Transverse colon (tissue), 4 donors: ENCODE data around the gene RACGAP1. TPM values are rescaled to one million over a fixed set of nuclear protein-coding genes. Genes with fewer than 3 reads are reported as not detected.

Source experiments
- DNase-seq: peaks from one replicate; pipeline ENCODE4 v3.0.0-alpha.2; 2019
- H3K27ac ChIP-seq, 4 donors: fragments of 200-600 bp; sonication (generic); 2 replicates each; pipeline ENCODE4 v1.5.1; 2016 to 2018; ENCODE audit warnings: inconsistent platforms in 4 of 4
- H3K27me3 ChIP-seq: fragments of 200-600 bp; sonication (generic); 2 replicates; pipeline ENCODE4 v1.5.1; 2017; ENCODE audit warnings: inconsistent platforms
- H3K36me3 ChIP-seq, 4 donors: fragments of 200-600 bp; sonication (generic); 2 replicates each; pipeline ENCODE4 v1.5.1; 2017 to 2019; ENCODE audit warnings: inconsistent platforms in 4 of 4
- H3K4me1 ChIP-seq, 4 donors: fragments of 200-600 bp; sonication (generic); 2 replicates each; pipeline ENCODE4 v1.5.1; 2017 to 2020; ENCODE audit warnings: inconsistent platforms in 4 of 4
- H3K4me3 ChIP-seq, 4 donors: fragments of 200-600 bp; sonication (generic); 1 replicate in 1 of 4; 2 replicates in 3 of 4; pipeline versions ENCODE4 v1.5.1 to v1.6.1; 2017 to 2019; ENCODE audit warnings: inconsistent platforms in 4 of 4
- H3K9me3 ChIP-seq, 2 donors: fragments of 200-600 bp; sonication (generic); 2 replicates each; pipeline ENCODE4 v1.5.1; 2017 to 2019; ENCODE audit warnings: inconsistent platforms in 2 of 2
- EP300 ChIP-seq: sonication (generic); formaldehyde crosslinking; IDR thresholded peaks from one replicate; pipeline ENCODE4 v1.6.1; 2017; ENCODE audit warnings: antibody characterized with exemption, low read depth
- POLR2A ChIP-seq: fragments of 450-650 bp; IDR thresholded peaks from one replicate; pipeline ENCODE4 v1.6.1; 2016; ENCODE audit warnings: antibody characterized with exemption, mild to moderate bottlenecking, moderate library complexity
- POLR2AphosphoS5 ChIP-seq, 3 donors: sonication (generic); formaldehyde crosslinking; IDR thresholded peaks; one replicate each; pipeline ENCODE4 v1.6.1; 2016; ENCODE audit warnings: antibody characterized with exemption in 3 of 3
- WGBS, 2 donors: methylation state at CpG; one replicate each; pipeline ENCODE4 v1.1.5; 2018; ENCODE audit warnings: low coverage in 1 of 2; 5-methylcytosine and 5-hydroxymethylcytosine counted together
- in situ Hi-C, 4 donors: fragments of 200-750 bp; cut with MboI; loops; one replicate each; pipeline versions ENCODE4 v1.15.0 to v1.15.1; 2017; ENCODE audit warnings: low sequenced_read_pairs in 3 of 4, low pct_ligation_motif_present in 1 of 4, low pct_unique_long_range_greater_than_20kb in 1 of 4
- intact Hi-C: fragments of 100-400 bp; cut with DNase I; formaldehyde crosslinking; loops from one replicate; pipeline ENCODE4 v1.15.1; 2023; ENCODE audit warnings: low total_unique reads
- total RNA-seq, 4 donors: library from RNA; depleted of rRNA; stranded (reverse); fragments of >200 nt; gene quantifications; one replicate each; pipeline ENCODE4 v1.1.0, GENCODE V29; 2016
- TF ChIP-seq, protein P1 (sequence below), 5 experiments: fragments of 200-600 bp in 3 of 5; fragments of 450-650 bp in 2 of 5; sonication (generic) in 3 of 5; IDR thresholded peaks; 1 replicate in 2 of 5; 2 replicates in 3 of 5; pipeline ENCODE4 v1.5.1; 2016 to 2017; ENCODE audit warnings: antibody characterized with exemption in 5 of 5, inconsistent platforms in 3 of 5, mild to moderate bottlenecking in 2 of 5, moderate library complexity in 1 of 5

Gene RACGAP1
- total RNA-seq, 4 donors from 2014 or later: 5.0 to 13.4 (median 9.3) TPM

DNA sequence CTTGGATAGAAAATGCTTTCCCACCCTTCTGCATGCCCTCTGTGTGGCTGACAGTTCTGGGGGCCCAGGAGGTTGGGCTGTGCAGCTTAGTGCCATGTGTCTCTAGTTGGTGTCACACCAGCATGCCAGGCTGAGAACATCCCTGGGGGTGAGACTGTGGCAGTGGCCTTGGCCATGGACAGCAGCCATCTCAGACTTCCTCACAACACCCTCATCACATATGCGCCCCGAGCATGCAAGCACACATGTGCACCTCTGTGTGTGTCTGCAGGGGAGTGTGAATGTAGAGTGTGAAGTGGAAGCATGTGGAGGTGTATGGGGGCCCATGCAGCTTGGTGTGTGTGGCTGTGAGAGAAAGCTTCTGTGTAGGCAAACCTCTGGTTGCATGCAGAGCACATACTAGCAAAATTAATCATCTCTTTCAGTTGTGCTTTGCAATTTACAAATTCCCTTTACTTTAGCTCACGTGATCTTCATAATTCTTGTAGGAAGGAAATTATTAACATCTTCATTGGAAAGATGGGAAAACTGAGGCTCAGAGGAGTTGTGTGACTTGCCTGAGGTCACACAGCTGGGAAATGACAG lies 40.5 kb upstream of the RACGAP1 start:
- intact Hi-C loops (no loop called here), in situ Hi-C loops (loop anchor here in 2 of 4 donors (25.0 kb wide), 1 partner anchor 204 kb away; no protein-coding TSS in a partner anchor)
- no peaks in the 10 kb centered on the region for H3K36me3 ChIP-seq
- no peak for DNase-seq
- TF ChIP-seq EP300: no peak
- TF ChIP-seq, protein P1, sequence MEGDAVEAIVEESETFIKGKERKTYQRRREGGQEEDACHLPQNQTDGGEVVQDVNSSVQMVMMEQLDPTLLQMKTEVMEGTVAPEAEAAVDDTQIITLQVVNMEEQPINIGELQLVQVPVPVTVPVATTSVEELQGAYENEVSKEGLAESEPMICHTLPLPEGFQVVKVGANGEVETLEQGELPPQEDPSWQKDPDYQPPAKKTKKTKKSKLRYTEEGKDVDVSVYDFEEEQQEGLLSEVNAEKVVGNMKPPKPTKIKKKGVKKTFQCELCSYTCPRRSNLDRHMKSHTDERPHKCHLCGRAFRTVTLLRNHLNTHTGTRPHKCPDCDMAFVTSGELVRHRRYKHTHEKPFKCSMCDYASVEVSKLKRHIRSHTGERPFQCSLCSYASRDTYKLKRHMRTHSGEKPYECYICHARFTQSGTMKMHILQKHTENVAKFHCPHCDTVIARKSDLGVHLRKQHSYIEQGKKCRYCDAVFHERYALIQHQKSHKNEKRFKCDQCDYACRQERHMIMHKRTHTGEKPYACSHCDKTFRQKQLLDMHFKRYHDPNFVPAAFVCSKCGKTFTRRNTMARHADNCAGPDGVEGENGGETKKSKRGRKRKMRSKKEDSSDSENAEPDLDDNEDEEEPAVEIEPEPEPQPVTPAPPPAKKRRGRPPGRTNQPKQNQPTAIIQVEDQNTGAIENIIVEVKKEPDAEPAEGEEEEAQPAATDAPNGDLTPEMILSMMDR (IDR thresholded peaks at IDR 0.05): no peak
- TF ChIP-seq POLR2A: no peak
- no peak for TF ChIP-seq POLR2AphosphoS5 (IDR thresholded peaks at IDR 0.05)
- peaks cover 0 to 15% (median 4%) of the 10 kb centered on the region in 4 donors for H3K4me1 ChIP-seq
- peak overlapping the region in 3 of 4 donors; percentile 51 to 71 (median 66) for H3K27ac ChIP-seq
- no peak overlapping the region for H3K4me3 ChIP-seq
- 67 to 81% methylated on average over 1 to 3 of the region's 3 CpGs for WGBS, 2 donors
- H3K27me3 ChIP-seq: no peaks in the 10 kb centered on the region
- no peaks in the 10 kb centered on the region for H3K9me3 ChIP-seq

DNA sequence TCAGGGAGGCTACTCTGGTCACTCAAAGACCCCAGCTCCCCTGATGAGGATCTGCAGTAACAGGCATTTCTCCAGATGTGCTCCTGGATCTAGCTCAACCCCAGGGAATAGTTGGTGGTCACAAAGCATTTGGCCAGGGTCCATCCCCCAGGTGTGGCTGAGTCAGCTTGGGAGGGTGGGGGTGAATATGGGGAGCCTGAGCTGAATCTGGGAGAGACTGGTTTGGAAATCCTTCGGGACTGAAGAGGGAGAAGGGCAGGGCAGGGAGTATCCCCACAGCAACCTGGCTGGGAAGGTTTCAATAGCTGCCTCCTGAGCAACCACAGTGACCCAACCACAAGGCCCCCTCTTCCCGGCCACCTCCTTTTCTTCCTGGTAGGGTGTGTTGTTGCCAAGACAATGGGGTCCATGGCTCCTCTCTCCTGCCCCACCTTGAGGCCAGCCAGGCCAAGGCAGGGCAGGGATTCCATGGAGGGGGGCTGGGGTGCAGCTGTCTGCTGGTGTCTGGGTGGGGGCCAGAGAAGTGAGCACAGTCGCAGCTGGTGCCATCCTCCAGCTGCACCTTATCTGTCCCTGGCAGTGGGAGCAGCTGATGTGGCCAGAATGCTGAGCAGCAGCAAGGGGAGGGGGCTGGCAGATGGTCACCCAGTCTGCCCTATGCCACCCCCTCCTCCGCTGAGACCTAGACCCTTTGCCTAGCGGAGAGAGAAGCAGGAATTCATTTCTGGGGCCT lies 37.6 kb upstream of the RACGAP1 start:
- no peak for DNase-seq
- Histone ChIP-seq H3K36me3 (no peaks in the 10 kb centered on the region), H3K27ac (no peak overlapping the region), H3K4me1 (peaks cover 0 to 13% (median 7%) of the 10 kb centered on the region in 4 donors), H3K4me3 (no peak overlapping the region), H3K9me3 (no peaks in the 10 kb centered on the region), H3K27me3 (peaks cover 10% of the 10 kb centered on the region)
- intact Hi-C loops (no loop called here), in situ Hi-C loops (loop anchor here in 2 of 4 donors (25.0 kb wide), 1 partner anchor 201 kb away; no protein-coding TSS in a partner anchor)
- WGBS, 2 donors: 58 to 80% methylated on average over 1 to 5 of the region's 5 CpGs
- TF ChIP-seq POLR2AphosphoS5 (IDR thresholded peaks at IDR 0.05): no peak
- no peak for TF ChIP-seq POLR2A
- no peak for TF ChIP-seq EP300
- TF ChIP-seq, protein P1 (IDR thresholded peaks at IDR 0.05): no peak

DNA sequence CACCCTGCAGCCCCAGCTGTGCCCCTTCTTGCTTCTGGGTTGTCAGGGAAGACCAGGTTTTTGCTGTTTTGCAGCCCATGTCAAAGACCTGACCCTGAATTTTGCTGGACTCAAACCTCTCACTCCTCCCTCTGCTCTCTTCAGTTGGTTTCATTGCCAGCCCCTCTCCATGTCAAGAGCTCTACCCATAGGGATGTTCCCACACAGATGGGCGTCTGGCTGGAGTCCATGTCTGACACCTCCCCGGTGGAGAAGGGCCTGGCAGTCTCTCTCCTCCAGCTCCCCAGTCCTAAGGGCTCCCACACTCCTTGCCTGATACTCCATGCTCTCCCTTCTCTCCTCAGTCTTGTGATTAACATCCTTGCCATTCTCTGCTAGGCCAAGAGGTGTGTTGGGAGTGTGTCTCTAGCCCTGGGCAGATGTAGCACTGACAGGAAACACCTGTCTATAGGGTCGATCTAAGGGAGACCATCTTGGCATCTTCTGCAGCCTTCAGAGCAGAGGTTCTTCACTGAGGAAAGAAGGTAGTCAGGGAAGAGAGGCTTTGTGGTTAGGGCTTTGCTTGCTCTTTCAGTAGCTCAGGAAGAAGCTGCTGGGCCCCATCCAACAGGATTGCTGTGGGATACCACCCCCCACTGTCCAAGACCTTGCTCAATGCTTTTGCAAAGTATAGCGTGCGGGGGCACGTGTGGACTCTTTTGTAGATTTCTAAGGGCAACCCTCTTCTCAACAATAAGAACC lies 36.8 kb upstream of the RACGAP1 start:
- no peaks in the 10 kb centered on the region for H3K36me3 ChIP-seq
- peaks cover 15% of the 10 kb centered on the region for H3K27me3 ChIP-seq
- H3K4me1 ChIP-seq: peaks cover 0 to 18% (median 10%) of the 10 kb centered on the region in 4 donors
- no peak for DNase-seq
- no peak overlapping the region for H3K27ac ChIP-seq
- intact Hi-C loops (no loop called here), in situ Hi-C loops (loop anchor here in 2 of 4 donors (25.0 kb wide), 1 partner anchor 200 kb away; no protein-coding TSS in a partner anchor)
- no peaks in the 10 kb centered on the region for H3K9me3 ChIP-seq
- TF ChIP-seq EP300 (no peak), POLR2AphosphoS5 (IDR thresholded peaks at IDR 0.05) (no peak), POLR2A (no peak)
- TF ChIP-seq, protein P1 (IDR thresholded peaks at IDR 0.05): no peak
- H3K4me3 ChIP-seq: no peak overlapping the region
- WGBS, 2 donors: 40 to 71% methylated on average over 2 to 6 of the region's 6 CpGs

DNA sequence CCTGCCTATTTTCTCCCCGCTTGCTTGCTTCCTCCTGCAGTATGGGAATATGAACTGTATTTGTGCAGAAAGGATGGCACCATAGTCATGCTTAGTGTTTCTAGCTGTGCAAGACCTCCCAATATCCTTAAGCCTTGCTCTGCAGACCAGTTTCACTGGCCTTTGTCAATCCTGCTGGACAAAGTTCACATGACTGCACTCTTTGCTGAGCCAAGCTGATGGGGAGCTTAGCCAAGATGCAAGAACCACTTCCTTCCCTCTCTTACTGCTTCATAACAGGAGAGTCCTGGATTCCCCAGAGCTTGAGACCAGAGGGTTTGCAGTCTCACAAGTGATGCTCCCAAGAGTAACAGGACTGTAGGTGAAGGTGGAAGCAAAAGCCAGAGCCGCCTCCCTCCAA lies 35.9 kb upstream of the RACGAP1 start:
- Histone ChIP-seq H3K4me1 (peaks cover 0 to 23% (median 16%) of the 10 kb centered on the region in 4 donors), H3K27me3 (peaks cover 24% of the 10 kb centered on the region), H3K36me3 (no peaks in the 10 kb centered on the region), H3K27ac (no peak overlapping the region), H3K9me3 (no peaks in the 10 kb centered on the region), H3K4me3 (no peak overlapping the region)
- DNase-seq: no peak
- no peak for TF ChIP-seq POLR2A
- TF ChIP-seq, protein P1 (IDR thresholded peaks at IDR 0.05): no peak
- no peak for TF ChIP-seq POLR2AphosphoS5 (IDR thresholded peaks at IDR 0.05)
- no peak for TF ChIP-seq EP300
- WGBS, 2 donors: 51 to 72% methylated on average over 2 of the region's 2 CpGs
- intact Hi-C loops: no loop called here
- in situ Hi-C loops: loop anchor here in 2 of 4 donors (25.0 kb wide), 1 partner anchor 199 kb away; no protein-coding TSS in a partner anchor
